NCI-H748 treated with DMSO at 0.1 percent for 48 hours (cell line): ENCODE measurements around the gene PNPLA2.
A peak's percentile ranks its signal among the peaks of the same experiment; 100 is the strongest.

ENCODE experiments used
- DNase-seq: peaks from one replicate; lab custom pipeline; 2025; lab: John Stamatoyannopoulos, UW

The PNPLA2 gene

GRCh38 chr11:818396-819128, at the start of gene PNPLA2:
TSS of gene PNPLA2 (plus strand) at chr11:818914. CDS start at chr11:819719, 805 bp downstream.
- DNase-seq, result no peak

GRCh38 chr11:769887-770641, 48.6 kb upstream of the PNPLA2 start:
- no peak for DNase-seq

- DNase-seq, result no peak
Measured at GRCh38 chr11:770642-771616, 47.8 kb upstream of the PNPLA2 start.

GRCh38 chr11:771617-772204, 47.0 kb upstream of the PNPLA2 start:
- no peak for DNase-seq

- no peak for DNase-seq
Measured at GRCh38 chr11:772429-773390, 46.0 kb upstream of the PNPLA2 start.

- no peak for DNase-seq
Measured at GRCh38 chr11:773425-773824, 45.3 kb upstream of the PNPLA2 start.

GRCh38 chr11:773830-774229, 44.9 kb upstream of the PNPLA2 start:
- no peak for DNase-seq

- DNase-seq, result no peak
Measured at GRCh38 chr11:774873-775592, 43.7 kb upstream of the PNPLA2 start.

GRCh38 chr11:776263-776560, 42.5 kb upstream of the PNPLA2 start:
- no peak for DNase-seq

GRCh38 chr11:776561-777287, 42.0 kb upstream of the PNPLA2 start:
- DNase-seq, result no peak

GRCh38 chr11:777288-778255, 41.1 kb upstream of the PNPLA2 start, which contains the start of gene GATD1:
TSS of gene GATD1 (minus strand) at chr11:777487. CDS start at chr11:777462, 25 bp downstream.
- DNase-seq, result peak; percentile 58

- DNase-seq, result no peak
Measured at GRCh38 chr11:778976-779954, 39.4 kb upstream of the PNPLA2 start.

GRCh38 chr11:779955-780532, 38.7 kb upstream of the PNPLA2 start:
- DNase-seq, result no peak

GRCh38 chr11:782264-783174, 36.2 kb upstream of the PNPLA2 start:
- no peak for DNase-seq

- peak; percentile 44 for DNase-seq
Measured at GRCh38 chr11:783581-784015, 35.1 kb upstream of the PNPLA2 start.
